Measurements from ENCODE around the gene RIPK4.
A peak's percentile ranks its signal among the peaks of the same experiment; 100 is the strongest.

RIPK4 gene

DNA sequence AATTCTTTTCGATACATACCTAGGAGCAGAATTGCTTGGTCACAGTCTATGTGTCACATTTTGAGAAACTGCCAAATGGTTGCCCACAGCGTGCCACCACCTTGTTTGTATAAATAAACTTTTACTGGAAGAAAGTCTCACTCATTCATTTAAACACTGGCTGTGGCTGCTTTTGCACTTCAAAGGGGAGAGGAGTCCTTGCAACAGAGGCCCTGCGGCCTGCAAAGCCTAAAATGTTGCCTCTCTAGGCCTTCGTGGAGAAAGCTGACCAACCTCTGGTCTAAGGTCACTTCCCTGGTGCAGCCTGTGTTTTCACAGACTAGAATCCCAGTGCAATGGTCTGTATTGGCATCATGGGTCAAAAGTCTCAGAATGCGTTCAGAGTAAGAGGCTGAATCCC is 8.3 kb downstream of the RIPK4 start:
- H3K4me1 ChIP-seq, result peaks cover 23% of the 10 kb centered on the region
- H3K27me3 ChIP-seq, result peaks cover 39% of the 10 kb centered on the region
- no peak for TF ChIP-seq Cebpa-rat (IDR thresholded peaks at IDR 0.05)
- no peak overlapping the region for H3K4me3 ChIP-seq
- H3K27ac ChIP-seq, result no peak overlapping the region
- no peak overlapping the region for H3K9ac ChIP-seq
- no peaks in the 10 kb centered on the region for H4K20me1 ChIP-seq
- H3K4me2 ChIP-seq, result no peak overlapping the region
- H3K9me3 ChIP-seq, result peaks cover 3% of the 10 kb centered on the region; the same call in 1 of the 2 replicates
- no peaks in the 10 kb centered on the region for H3K36me3 ChIP-seq

DNA sequence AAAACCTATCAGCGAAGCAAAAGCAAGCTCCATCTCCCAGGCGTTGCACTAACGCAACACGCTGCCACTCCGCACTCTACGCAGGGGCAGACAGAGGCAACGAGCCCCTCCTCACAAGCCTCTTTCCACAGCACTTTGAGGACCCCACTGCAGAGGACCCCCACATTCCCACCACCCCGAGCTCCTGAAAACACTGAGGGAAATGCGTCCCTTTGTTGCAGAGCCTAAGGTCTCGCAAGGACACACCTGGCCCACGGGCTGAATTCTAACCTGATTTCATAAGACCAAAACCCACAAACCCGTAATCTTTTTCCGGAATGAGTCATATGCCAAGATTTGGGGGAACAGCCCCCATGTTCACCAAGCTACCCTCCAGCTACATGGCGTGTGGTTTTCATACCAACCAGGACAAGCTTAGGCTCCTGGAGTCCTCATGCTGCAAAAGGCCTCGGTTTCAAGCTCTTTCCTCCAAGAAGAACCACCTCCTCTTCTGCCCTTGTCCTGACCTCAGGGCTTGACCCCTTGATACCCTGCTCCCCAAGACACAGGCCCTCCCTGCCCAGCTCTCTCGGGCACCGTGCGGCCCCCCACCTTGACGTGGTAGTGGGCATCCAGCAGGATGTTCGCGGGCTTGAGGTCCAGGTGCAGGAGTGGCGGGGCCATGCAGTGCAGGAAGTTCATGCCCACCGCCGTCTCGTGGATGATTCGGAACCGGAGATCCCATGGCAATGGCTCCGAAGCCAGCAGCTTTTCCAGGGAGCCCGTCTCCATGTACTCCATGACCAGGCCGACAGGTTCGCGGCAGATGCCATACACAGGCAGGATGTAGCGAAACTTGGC is 10.7 kb downstream of the RIPK4 start:
- no peak overlapping the region for H3K4me3 ChIP-seq
- H3K27me3 ChIP-seq, result peaks cover 15% of the 10 kb centered on the region
- H3K27ac ChIP-seq, result no peak overlapping the region
- H3K9ac ChIP-seq, result no peak overlapping the region
- no peaks in the 10 kb centered on the region for H3K36me3 ChIP-seq
- H4K20me1 ChIP-seq, result no peaks in the 10 kb centered on the region
- TF ChIP-seq Cebpa-rat (IDR thresholded peaks at IDR 0.05), result no peak
- H3K4me2 ChIP-seq, result no peak overlapping the region
- no peaks in the 10 kb centered on the region for H3K9me3 ChIP-seq
- peaks cover 40% of the 10 kb centered on the region for H3K4me1 ChIP-seq

- Histone ChIP-seq H4K20me1 (no peaks in the 10 kb centered on the region), H3K27ac (no peak overlapping the region), H3K4me2 (peak overlapping the region; percentile 69), H3K4me1 (peaks cover 40% of the 10 kb centered on the region), H3K36me3 (no peaks in the 10 kb centered on the region), H3K9ac (no peak overlapping the region), H3K27me3 (peaks cover 7% of the 10 kb centered on the region), H3K4me3 (no peak overlapping the region), H3K9me3 (no peaks in the 10 kb centered on the region)
- TF ChIP-seq Cebpa-rat (IDR thresholded peaks at IDR 0.05), result no peak
These were observed 11.5 kb downstream of the RIPK4 start for GRCh38 chr21:41755258-41755933.

- Histone ChIP-seq H3K27me3 (no peaks in the 10 kb centered on the region), H3K4me1 (peaks cover 40% of the 10 kb centered on the region), H3K9me3 (no peaks in the 10 kb centered on the region), H3K9ac (no peak overlapping the region), H3K27ac (no peak overlapping the region), H3K4me3 (no peak overlapping the region), H3K4me2 (peak overlapping the region; percentile 69), H3K36me3 (no peaks in the 10 kb centered on the region), H4K20me1 (no peaks in the 10 kb centered on the region)
- no peak for TF ChIP-seq Cebpa-rat (IDR thresholded peaks at IDR 0.05)
These were observed 12.4 kb downstream of the RIPK4 start for GRCh38 chr21:41754479-41754891.

- TF ChIP-seq Cebpa-rat (IDR thresholded peaks at IDR 0.05), result no peak
- Histone ChIP-seq H3K27ac (no peak overlapping the region), H3K9ac (no peak overlapping the region), H3K27me3 (no peaks in the 10 kb centered on the region), H3K4me2 (peak overlapping the region; percentile 54; the same call in 1 of the 2 replicates), H3K9me3 (no peaks in the 10 kb centered on the region), H3K36me3 (no peaks in the 10 kb centered on the region), H4K20me1 (no peaks in the 10 kb centered on the region), H3K4me1 (peaks cover 40% of the 10 kb centered on the region), H3K4me3 (no peak overlapping the region)
These were observed 13.6 kb downstream of the RIPK4 start for GRCh38 chr21:41753006-41753898.

- Histone ChIP-seq H3K36me3 (no peaks in the 10 kb centered on the region), H3K27me3 (no peaks in the 10 kb centered on the region), H3K4me1 (peaks cover 41% of the 10 kb centered on the region), H3K9me3 (no peaks in the 10 kb centered on the region), H3K4me3 (no peak overlapping the region), H3K4me2 (peak overlapping the region; percentile 54), H3K27ac (no peak overlapping the region), H3K9ac (no peak overlapping the region), H4K20me1 (no peaks in the 10 kb centered on the region)
- no peak for TF ChIP-seq Cebpa-rat (IDR thresholded peaks at IDR 0.05)
These were observed 14.6 kb downstream of the RIPK4 start for GRCh38 chr21:41752231-41752681.

GRCh38 chr21:41751611-41752011 is 15.2 kb downstream of the RIPK4 start:
- H3K36me3 ChIP-seq, result no peaks in the 10 kb centered on the region
- no peak overlapping the region for H3K4me3 ChIP-seq
- no peak for TF ChIP-seq Cebpa-rat (IDR thresholded peaks at IDR 0.05)
- H3K4me1 ChIP-seq, result peaks cover 48% of the 10 kb centered on the region
- no peak overlapping the region for H3K4me2 ChIP-seq
- H3K27me3 ChIP-seq, result no peaks in the 10 kb centered on the region
- no peak overlapping the region for H3K27ac ChIP-seq
- no peak overlapping the region for H3K9ac ChIP-seq
- H3K9me3 ChIP-seq, result no peaks in the 10 kb centered on the region
- no peaks in the 10 kb centered on the region for H4K20me1 ChIP-seq

- H3K4me2 ChIP-seq, result no peak overlapping the region
- no peaks in the 10 kb centered on the region for H3K9me3 ChIP-seq
- H3K4me3 ChIP-seq, result no peak overlapping the region
- no peak overlapping the region for H3K27ac ChIP-seq
- peaks cover 53% of the 10 kb centered on the region for H3K4me1 ChIP-seq
- H3K9ac ChIP-seq, result no peak overlapping the region
- TF ChIP-seq Cebpa-rat (IDR thresholded peaks at IDR 0.05), result no peak
- no peaks in the 10 kb centered on the region for H4K20me1 ChIP-seq
- H3K36me3 ChIP-seq, result no peaks in the 10 kb centered on the region
- H3K27me3 ChIP-seq, result no peaks in the 10 kb centered on the region
These were observed 16.2 kb downstream of the RIPK4 start for GRCh38 chr21:41750532-41751151.

DNA sequence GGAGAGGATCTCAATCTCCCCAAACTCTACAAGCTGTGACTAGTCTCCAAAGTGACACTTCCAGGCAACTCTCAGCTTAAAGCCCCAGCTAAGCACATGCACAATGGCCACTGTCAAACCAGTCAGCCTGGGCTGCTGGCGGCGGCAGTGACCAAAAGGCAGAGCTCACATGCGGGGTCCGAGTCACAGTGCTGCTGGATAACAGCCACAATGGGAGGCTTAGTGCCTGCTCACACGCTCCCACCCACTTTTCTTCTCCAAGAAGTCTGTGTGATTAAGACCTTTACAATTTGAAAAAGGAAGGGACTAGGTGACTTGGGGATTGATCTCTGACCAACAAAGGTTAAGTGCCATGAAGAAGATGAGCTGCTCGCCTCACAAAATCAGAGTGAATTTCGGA is 16.8 kb downstream of the RIPK4 start:
- H3K27ac ChIP-seq, result no peak overlapping the region
- TF ChIP-seq Cebpa-rat (IDR thresholded peaks at IDR 0.05), result no peak
- peaks cover 47% of the 10 kb centered on the region for H3K4me1 ChIP-seq
- H4K20me1 ChIP-seq, result no peaks in the 10 kb centered on the region
- no peak overlapping the region for H3K4me3 ChIP-seq
- no peak overlapping the region for H3K9ac ChIP-seq
- no peak overlapping the region for H3K4me2 ChIP-seq
- no peaks in the 10 kb centered on the region for H3K36me3 ChIP-seq
- no peaks in the 10 kb centered on the region for H3K9me3 ChIP-seq
- no peaks in the 10 kb centered on the region for H3K27me3 ChIP-seq
